Measurements from ENCODE around the gene HRCT1.

Gene HRCT1

DNA sequence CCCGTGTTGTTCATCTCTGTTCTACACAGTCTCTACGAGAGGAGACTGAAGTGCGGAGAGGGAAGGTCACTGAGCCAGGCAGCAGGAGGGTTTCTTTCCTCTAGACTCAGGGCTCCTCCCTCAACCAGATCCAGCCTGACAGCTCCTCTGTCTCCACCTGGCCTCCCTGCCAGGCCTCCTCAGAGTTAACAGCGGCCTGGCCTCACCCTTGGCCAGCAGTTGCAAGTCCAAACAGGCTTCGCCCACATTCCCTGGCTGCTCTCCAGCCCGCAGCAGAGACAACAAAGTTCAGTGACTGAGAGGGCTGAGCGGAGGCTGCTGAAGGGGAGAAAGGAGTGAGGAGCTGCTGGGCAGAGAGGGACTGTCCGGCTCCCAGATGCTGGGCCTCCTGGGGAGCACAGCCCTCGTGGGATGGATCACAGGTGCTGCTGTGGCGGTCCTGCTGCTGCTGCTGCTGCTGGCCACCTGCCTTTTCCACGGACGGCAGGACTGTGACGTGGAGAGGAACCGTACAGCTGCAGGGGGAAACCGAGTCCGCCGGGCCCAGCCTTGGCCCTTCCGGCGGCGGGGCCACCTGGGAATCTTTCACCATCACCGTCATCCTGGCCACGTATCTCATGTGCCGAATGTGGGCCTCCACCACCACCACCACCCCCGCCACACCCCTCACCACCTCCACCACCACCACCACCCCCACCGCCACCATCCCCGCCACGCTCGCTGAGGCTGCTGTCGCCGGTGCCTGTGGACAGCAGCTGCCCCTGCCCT, at the start of gene HRCT1:
Gene HRCT1 (plus strand): TSS at position 291 of the 768 bp plus-strand sequence. CDS start 86 bp downstream, at position 377.
- TF ChIP-seq GATA3 (IDR thresholded peaks at IDR 0.05; ENCODE audit: low read depth, low read length) (no peak), GATA2 (IDR thresholded peaks at IDR 0.05; ENCODE audit: low read depth, low read length) (no peak)

DNA sequence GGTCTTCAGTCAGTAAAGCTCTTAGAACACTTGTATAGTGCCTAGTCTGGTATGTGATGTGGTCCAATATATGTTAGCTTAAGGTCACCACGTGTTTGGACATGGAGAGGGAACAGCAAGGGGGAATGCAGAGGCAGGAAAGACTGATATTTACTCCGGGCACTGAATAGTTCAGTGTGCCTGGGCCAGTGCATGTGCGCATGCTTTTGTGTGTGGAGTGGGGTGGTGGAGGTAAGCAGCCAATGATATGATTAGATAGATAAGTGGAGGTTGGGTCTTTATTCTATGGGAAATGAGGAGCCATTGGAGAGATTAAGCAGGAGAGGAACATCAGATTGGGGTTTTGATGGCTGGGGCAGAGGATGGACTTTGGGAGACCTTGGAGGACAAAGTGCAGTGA, 49.8 kb upstream of the HRCT1 start:
- TF ChIP-seq GATA3 (IDR thresholded peaks at IDR 0.05; ENCODE audit: low read depth, low read length): no peak
- TF ChIP-seq GATA2 (IDR thresholded peaks at IDR 0.05; ENCODE audit: low read depth, low read length): no peak

DNA sequence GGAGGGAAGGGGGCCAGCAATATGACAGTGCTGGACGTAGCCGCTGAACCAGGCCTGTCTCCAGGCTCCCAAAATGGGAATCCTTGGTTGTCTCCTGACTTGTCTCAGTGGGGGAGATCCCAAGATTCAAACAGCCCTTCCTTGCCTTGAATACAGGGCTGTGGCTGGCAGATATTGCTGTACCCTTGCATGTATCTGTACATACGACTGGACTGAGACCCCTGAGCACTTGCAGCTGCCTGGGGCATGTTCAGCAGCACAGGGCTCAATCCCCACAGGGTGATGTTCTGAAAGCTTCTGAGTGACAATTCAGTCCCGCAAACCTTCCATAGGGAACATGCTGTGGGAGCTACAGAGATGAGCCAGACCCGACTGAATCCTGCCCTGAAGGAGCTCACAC, 49.1 kb upstream of the HRCT1 start:
- TF ChIP-seq GATA2 (IDR thresholded peaks at IDR 0.05; ENCODE audit: low read depth, low read length) (no peak), GATA3 (IDR thresholded peaks at IDR 0.05; ENCODE audit: low read depth, low read length) (no peak)

DNA sequence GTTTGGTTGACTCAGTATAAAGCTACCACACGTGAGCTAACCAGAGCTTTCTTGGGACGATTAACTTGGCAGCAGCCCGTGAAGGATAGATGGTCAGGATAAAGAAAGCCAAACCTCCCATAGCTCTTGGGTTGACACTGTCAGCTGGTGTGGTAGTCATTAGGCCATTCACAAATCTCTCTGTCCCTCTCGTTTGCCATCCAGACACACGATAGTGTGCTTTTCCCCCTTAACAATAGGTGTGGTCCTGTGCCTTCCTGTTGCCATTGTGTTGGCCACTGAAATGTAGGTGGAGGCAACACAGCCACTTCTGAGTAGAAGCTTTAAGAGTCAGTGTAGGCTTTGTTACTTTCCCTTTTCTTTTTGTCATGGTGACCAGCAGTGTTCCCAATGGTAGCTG, 47.5 kb upstream of the HRCT1 start:
- TF ChIP-seq GATA2 (IDR thresholded peaks at IDR 0.05; ENCODE audit: low read depth, low read length) (no peak), GATA3 (IDR thresholded peaks at IDR 0.05; ENCODE audit: low read depth, low read length) (no peak)

DNA sequence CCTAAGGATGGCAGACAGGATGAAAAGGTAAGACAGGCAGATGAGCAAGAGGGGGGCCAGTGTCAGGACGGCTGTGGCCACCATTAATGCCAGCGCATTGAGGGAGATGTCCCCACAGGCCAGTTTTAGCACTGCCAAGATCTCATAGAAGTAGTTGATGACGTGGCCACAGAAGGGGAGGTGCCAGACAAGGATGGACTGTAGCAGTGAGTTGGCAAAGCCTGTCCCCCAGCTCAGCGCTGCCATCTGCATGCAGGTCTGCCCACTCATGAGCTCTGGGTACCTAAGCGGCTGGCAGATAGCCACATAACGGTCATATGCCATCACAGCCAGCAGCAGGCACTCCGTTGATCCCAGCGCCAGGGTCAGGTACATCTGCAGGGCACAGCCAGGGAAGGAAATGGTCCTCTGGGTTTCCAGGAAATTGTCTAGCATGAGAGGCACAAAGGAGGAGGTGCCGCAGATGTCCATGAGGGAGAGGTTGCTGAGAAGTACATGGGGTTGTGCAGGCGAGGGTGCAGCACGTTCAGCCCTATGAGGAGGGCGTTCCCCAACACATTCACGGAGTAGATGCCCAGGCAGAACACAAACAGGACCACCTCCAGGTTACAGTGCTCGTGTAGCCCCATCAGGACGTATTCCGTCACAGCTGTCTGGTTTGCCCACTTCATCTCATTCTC, 46.6 kb upstream of the HRCT1 start:
- TF ChIP-seq GATA3 (IDR thresholded peaks at IDR 0.05; ENCODE audit: low read depth, low read length) (no peak), GATA2 (IDR thresholded peaks at IDR 0.05; ENCODE audit: low read depth, low read length) (no peak)

DNA sequence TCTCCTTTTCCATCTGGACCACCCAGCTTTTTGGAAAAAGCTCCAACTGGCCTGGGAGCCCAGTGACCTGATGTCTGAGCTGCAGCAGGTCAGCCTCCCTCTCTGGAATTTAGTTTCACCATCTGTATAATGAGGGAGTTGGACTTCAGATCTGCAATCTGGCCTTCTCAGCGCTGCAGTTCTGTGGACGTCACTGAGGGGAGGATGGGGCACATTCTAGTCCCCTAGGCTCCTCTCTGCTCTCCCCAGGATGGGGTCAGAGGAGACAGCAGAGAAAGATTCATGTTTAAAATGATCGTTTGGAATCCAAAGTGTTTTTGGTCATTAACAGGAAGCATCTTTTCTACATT, 46.0 kb upstream of the HRCT1 start:
- TF ChIP-seq GATA3 (IDR thresholded peaks at IDR 0.05; ENCODE audit: low read depth, low read length) (no peak), GATA2 (IDR thresholded peaks at IDR 0.05; ENCODE audit: low read depth, low read length) (no peak)

DNA sequence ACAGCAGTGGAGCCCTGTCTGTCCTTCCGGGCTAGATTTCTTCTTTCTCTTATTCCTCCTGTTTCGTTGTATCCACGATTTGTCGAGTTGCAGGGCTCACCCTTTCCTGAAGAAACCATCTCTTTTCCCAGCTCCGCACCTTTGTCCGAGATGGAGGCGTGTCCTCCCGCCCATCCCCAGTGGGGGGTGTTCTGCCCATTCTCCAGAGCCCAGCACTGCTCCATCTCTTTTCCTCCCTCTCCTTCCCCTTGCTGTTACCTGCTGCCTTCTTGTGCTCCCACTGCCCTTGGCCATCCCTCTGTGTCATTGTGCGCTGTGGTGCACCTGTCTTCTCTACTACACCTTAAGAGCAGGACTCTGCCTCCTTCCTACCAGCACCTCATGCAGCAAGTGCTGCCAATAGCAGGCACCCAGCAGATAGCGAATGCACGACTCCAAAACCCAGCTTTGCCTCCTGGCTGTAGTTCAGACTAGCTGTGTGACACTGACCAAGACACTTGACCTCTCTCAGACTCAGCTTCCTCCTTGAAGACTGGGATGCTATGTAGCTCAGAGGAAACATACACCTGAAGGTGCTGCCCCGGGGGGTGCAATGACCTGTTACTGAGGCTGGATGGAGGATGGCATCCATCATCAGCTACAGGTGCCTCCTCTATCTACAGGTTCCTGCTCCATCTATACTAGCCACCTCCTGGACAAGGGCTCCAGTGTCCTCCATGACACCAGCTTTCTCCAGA, 44.7 kb upstream of the HRCT1 start:
- TF ChIP-seq GATA2 (IDR thresholded peaks at IDR 0.05; ENCODE audit: low read depth, low read length): no peak
- no peak for TF ChIP-seq GATA3 (IDR thresholded peaks at IDR 0.05; ENCODE audit: low read depth, low read length)

DNA sequence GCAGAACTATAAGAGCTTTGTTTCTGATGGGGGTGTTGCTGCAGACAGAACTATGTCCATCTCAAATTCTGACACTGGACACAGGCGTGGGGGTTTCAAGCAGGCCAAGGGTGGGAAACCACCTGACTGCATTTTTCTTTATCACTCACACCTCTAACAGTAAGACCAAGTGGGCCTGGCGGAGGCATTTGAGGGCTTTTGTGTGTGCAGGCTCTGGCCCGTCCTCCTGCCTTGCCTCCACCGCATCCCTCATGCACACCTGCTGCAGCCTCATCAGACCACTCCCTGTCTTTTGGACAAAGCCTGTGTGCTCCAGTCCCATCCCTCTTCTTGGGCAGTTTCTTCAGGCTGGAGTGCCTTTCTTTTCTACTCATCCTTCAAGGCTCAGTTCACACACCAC, 43.7 kb upstream of the HRCT1 start:
- TF ChIP-seq GATA2 (IDR thresholded peaks at IDR 0.05; ENCODE audit: low read depth, low read length): no peak
- TF ChIP-seq GATA3 (IDR thresholded peaks at IDR 0.05; ENCODE audit: low read depth, low read length): no peak

DNA sequence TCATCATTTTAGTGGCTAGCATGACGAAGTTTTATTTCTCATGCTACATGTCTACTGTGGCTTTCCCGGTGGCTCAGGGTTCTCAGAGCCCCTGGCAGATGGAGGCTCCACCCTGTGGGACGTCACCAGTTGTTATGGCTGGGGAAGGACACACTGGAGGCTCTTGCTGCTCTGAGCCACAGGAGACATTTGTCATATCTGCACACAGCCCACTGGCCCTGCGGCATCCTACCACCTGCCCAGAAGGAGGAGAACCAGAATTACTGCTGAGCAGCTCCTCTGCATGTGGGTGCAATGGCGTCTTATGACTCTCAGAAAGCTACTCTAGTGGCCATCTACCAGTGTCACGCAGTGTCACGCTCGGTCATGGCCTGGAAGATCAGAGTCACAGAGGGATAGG, 42.4 kb upstream of the HRCT1 start:
- TF ChIP-seq GATA2 (IDR thresholded peaks at IDR 0.05; ENCODE audit: low read depth, low read length): no peak
- TF ChIP-seq GATA3 (IDR thresholded peaks at IDR 0.05; ENCODE audit: low read depth, low read length): no peak

DNA sequence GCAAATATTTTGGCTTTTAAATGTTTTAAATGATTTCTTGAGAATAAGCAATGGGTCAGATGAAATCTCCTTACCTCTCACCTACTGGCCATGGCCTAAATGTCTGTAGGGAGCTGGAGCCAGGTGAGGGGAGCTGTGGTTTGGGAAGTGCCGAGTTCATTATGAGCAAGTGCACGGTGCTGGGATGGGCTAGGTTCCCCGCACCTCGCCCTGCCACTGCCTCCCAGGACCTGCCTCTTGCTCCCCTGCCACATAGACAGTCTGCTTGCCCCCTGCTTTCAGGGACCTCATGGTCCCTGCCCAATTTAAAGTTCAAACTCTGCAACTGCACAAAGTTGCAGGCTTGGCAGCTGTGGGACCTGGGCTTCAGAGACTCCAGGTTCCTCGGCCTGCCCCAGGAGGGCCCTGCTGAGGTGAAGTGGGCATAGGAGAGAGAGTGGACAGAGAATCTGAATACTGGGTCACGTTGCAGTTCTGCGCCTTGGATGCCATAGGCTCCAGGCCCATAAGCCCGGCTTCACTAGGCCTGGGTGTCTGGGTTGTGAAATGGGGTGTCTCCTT, 41.2 kb upstream of the HRCT1 start:
- TF ChIP-seq GATA2 (IDR thresholded peaks at IDR 0.05; ENCODE audit: low read depth, low read length) (no peak), GATA3 (IDR thresholded peaks at IDR 0.05; ENCODE audit: low read depth, low read length) (no peak)

DNA sequence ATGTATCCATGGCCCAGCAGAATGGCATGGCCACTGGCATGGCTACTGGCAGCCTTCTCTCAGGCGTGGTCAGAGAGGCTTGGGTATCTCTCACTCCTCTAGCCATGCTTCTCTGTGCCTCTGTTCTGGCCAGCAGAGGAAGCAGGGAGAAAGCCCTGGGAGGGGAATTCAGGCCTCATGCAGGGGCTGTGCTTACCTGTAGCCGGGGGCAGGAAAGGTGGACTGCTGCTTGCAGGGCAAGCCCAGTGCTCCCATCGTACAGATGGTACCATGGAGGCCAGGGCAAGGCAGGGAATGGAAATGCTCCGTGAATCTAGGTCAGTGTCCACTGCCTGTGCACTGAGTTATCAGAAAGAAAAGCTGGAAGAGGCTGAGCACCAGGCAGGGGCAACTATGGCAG, 38.5 kb upstream of the HRCT1 start:
- no peak for TF ChIP-seq GATA3 (IDR thresholded peaks at IDR 0.05; ENCODE audit: low read depth, low read length)
- TF ChIP-seq GATA2 (IDR thresholded peaks at IDR 0.05; ENCODE audit: low read depth, low read length): no peak

DNA sequence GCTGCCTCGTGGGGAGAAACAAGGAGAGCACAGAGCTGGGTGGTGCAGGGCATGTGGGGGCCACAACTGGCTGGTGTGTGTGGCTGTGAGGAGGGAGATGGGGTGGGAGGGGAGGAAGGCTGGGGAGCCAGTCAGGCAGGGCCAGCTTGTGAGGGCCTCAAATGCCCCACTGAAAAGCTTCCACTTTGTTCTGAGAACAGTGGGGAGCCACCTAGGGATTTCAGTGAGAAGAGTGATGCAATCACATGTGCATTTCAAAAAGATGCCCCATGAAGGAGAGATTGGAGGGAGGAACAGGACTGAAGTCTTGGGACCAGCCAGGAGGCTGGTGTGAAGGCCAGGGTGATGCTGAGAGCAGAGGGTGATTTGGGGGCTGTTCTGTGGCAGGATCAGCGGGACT, 37.1 kb upstream of the HRCT1 start:
- TF ChIP-seq GATA3 (IDR thresholded peaks at IDR 0.05; ENCODE audit: low read depth, low read length) (no peak), GATA2 (IDR thresholded peaks at IDR 0.05; ENCODE audit: low read depth, low read length) (no peak)

DNA sequence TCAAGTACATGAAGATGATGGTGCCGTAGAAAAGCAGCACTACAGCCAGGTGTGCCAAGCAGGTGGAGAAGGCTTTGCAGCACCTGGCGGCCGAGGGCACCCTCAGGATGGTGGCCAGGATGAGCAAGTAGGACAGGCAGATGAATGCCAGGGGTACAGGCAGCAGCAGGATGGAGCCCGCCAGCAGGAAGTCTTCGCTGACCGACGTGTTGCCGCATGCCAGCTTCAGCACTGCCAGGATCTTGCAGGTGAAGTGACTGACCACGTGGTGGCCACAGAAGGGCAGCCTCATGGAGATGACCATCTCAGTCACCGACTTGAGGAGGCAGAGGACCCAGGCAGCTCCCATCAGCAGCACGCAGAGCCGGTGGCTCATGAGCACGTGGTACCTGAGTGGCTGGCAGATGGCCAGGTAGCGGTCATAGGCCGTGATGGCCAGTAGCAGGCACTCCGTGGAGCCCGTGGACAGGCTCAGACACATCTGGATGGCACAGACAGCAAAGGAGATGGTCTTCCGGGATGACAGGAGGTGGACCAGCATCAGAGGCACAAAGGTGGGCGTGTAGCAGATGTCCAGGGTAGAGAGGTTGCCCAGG, 36.3 kb upstream of the HRCT1 start:
- no peak for TF ChIP-seq GATA3 (IDR thresholded peaks at IDR 0.05; ENCODE audit: low read depth, low read length)
- no peak for TF ChIP-seq GATA2 (IDR thresholded peaks at IDR 0.05; ENCODE audit: low read depth, low read length)

DNA sequence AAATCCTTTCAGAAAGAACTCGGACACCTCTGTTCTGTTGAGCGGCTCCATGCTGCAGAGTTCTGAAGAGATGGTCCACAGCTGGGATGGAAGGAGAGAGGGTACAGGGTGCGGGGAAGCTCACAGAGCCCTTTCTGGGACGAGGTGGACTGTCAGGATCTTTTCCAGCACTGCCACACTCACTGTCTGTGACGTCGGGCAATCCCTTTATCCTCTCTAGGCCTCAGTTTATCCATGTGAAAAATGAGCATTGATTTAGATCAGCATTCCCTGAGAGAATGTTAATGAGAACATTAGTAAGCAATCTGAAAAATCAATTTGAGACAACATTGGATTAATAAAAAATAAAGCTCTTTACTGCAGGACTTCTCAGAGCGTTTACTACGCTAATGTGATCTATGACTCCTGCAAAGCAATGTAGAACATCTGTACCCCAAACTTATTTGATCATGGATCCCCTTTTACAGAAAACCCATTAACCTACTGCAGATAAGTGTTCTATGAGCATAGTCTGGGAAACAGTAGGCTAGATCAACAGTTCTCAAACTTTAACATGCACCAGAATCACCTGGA, 35.6 kb upstream of the HRCT1 start, which contains the start of gene OR13J1:
Gene OR13J1 (minus strand): TSS at position 51 of the 573 bp plus-strand sequence. CDS start 0 bp downstream, at position 51.
- TF ChIP-seq GATA2 (IDR thresholded peaks at IDR 0.05; ENCODE audit: low read depth, low read length) (no peak), GATA3 (IDR thresholded peaks at IDR 0.05; ENCODE audit: low read depth, low read length) (no peak)
